A549 treated with CORT108297 at 1 μM for 4 hours (cell line): ENCODE results near the gene HBP1. TPM values are rescaled to one million over a fixed set of nuclear protein-coding genes. Genes with fewer than 3 reads are reported as not detected.

Source experiments
- total RNA-seq: library from RNA; stranded (reverse); fragments of 200-300 nt; extraction: Qiagen RNA extraction; gene quantifications from 5 replicates; pipeline ENCODE4 v1.2.3, GENCODE V29; 2022

Gene HBP1, protein sequence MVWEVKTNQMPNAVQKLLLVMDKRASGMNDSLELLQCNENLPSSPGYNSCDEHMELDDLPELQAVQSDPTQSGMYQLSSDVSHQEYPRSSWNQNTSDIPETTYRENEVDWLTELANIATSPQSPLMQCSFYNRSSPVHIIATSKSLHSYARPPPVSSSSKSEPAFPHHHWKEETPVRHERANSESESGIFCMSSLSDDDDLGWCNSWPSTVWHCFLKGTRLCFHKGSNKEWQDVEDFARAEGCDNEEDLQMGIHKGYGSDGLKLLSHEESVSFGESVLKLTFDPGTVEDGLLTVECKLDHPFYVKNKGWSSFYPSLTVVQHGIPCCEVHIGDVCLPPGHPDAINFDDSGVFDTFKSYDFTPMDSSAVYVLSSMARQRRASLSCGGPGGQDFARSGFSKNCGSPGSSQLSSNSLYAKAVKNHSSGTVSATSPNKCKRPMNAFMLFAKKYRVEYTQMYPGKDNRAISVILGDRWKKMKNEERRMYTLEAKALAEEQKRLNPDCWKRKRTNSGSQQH
- total RNA-seq: 17.8 to 27.0 TPM (median 24.7 TPM) in 5 replicates

DNA sequence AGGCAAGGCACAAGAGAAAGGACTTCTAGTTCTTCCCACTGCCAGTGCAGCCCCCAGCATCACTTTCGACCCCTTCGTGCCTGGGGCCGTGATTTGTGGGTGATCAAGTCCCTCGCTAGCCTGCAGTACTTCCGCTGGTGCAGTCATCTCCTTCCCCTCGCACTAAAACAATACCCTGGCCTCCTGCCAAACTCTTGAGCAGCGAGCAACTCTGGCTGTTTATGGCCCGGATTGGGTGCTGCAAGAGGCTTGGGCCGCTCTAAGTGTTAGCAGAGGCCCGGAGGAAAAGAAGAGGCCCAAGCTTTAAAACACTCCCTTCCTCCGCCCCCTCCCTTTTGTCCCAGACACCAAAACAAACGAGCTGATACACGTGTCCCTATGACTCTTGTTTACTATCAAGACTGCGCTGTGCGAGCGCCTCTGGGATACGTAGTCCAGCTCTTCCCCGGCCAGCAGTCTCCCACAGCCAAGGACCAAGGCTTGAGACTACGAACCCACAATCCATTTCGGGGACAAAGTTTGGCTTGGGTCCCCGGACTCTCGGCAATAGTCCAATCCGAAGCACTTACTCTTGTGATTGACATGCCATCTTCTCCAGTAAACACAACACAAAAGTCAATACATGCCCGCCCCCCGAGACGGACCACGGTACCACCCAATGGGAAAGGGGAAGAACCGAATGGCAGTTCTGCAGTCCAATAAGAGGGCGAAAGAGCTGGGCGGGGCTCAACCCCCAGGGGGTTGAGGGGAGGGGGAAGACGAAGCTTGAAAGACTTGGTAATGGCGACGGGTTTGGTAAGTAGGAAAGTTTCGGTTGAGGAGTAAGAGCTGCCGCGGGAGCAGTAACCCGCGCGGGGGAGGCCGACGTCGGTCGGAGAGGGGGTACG, at the start of gene HBP1:
TSS of gene HBP1 (plus strand) at position 771 of the 887 bp plus-strand sequence. CDS start 10,891 bp downstream, outside the sequence.

Other genes starting within 250 kb of the HBP1 start
- 2.5 to 3.9 TPM (median 3.2 TPM) in 5 replicates for gene PRKAR2B, start 124.3 kb upstream of the HBP1 start, total RNA-seq